LNCaP clone FGC (cell line): ENCODE measurements around the gene SLC41A1.

Experiments
- DNase-seq: peaks from one replicate; pipeline ENCODE4 v3.0.0-alpha.2; 2011; ENCODE audit warnings: low read depth
- H3K4me3 ChIP-seq: 2 replicates; pipeline ENCODE4 v1.5.1; 2011; ENCODE audit warnings: mild to moderate bottlenecking, low read depth, low read length, control low read depth
- TF ChIP-seq, protein P1 (sequence below): IDR thresholded peaks from 2 replicates; pipeline ENCODE4 v1.5.1; 2012; ENCODE audit warnings: mild to moderate bottlenecking; ENCODE audit not compliant: control insufficient read depth, insufficient read depth; ENCODE audit errors: extremely low read depth

The SLC41A1 gene

DNA sequence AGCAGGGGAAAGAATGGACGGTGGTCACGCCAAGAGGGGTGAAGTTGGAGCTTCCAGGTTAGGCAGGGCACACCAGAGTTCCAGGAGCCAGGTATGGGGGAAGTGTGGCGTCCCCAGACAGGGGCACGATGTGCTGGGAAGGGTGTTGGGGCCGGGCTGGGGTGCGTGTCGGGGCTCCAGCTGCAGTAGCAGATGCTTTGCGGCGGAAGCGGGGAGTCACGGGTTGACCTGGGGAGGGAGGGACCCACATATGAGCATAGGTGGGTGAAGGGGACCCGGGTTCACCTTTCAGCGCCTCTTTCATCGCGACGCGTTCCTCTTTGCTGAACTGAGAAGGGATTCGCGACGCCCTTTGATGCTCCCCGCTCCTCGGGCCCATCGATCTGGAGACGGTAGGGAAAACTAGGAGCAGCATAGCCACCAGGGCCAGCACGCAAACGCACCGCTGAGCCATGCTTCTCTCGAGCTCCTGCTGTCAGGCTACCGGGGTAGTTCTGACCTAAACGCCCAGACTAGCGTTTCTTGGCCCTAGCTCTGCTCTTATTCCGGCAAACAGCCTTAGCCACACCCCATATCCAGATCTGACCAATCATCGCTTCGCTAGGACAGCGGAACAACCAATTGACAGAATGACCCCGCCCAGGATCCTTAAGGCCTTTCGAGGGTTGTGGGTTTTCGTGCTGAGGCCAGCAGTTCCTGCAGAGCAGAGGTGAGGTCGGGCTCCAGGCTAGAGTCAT lies 36.8 kb upstream of the SLC41A1 start, which contains the start of gene PM20D1:
Gene PM20D1, minus strand, starts transcription at position 514 of the 737 bp plus-strand sequence. Its CDS starts 60 bp downstream, at position 454.
- no peak within 1 kb of the TSS for H3K4me3 ChIP-seq
- DNase-seq: no peak
- TF ChIP-seq, protein P1, sequence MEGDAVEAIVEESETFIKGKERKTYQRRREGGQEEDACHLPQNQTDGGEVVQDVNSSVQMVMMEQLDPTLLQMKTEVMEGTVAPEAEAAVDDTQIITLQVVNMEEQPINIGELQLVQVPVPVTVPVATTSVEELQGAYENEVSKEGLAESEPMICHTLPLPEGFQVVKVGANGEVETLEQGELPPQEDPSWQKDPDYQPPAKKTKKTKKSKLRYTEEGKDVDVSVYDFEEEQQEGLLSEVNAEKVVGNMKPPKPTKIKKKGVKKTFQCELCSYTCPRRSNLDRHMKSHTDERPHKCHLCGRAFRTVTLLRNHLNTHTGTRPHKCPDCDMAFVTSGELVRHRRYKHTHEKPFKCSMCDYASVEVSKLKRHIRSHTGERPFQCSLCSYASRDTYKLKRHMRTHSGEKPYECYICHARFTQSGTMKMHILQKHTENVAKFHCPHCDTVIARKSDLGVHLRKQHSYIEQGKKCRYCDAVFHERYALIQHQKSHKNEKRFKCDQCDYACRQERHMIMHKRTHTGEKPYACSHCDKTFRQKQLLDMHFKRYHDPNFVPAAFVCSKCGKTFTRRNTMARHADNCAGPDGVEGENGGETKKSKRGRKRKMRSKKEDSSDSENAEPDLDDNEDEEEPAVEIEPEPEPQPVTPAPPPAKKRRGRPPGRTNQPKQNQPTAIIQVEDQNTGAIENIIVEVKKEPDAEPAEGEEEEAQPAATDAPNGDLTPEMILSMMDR: no peak

DNA sequence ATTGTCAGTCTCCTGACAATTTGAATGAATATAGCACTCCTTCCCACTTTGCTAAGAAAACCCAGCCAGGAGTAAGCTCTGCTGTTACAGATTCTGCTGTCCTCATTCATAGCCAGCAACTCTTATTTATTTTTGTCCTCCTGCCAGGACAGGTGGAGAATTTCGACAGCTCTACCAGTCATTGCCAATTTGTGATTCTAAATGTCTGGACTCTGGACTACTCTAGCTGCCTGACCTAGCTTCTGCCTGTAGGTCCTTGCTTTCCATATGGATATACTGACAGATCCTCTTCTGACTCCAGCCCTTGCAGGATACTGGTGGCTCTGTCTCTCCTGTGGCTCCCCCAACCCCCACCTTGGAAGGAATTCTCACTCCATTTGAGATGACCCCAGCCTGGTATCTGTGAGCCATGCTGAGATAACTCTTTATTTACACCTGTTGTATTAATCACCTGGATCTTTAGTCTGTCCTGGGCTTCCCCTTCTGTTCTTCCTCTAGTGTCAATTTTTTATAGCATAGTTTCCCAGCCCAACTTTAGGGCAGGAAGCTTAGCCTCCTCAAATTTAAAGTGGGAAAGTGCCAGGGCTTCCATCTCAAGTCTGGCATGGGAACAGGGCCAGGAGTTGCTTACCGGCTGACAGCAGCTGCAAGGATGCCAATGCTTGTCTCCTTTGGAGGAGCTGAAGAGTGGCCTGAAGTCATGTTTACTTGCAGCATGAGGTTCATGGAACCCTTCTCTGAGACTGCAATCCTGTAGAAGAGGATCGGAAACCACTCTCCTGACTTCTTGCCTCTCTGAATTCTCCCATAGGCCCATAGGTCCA lies 30.2 kb upstream of the SLC41A1 start:
- TF ChIP-seq, protein P1: no peak
- no peak overlapping the region for H3K4me3 ChIP-seq
- peak; percentile 67 for DNase-seq

DNA sequence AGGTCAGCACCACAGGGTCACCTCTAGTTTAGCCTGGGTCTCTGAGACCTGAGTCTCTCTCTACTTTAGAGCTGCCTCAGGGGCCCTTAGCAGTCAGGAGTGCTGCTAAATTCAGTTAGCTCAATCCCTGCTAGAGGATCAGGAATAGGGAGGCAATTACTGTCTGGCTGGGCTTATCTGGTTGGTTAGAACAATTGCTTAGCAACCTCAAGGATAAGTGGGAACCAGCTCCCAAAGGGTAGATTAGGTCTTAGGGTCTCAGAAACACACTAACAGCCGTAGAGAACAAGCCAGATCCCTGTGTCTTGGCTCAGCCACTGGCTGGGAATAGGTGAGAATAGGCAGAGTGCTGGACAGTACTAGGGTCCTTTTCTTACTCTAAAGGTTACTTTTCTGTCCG lies 29.2 kb upstream of the SLC41A1 start:
- no peak overlapping the region for H3K4me3 ChIP-seq
- TF ChIP-seq, protein P1: no peak
- DNase-seq: no peak

DNA sequence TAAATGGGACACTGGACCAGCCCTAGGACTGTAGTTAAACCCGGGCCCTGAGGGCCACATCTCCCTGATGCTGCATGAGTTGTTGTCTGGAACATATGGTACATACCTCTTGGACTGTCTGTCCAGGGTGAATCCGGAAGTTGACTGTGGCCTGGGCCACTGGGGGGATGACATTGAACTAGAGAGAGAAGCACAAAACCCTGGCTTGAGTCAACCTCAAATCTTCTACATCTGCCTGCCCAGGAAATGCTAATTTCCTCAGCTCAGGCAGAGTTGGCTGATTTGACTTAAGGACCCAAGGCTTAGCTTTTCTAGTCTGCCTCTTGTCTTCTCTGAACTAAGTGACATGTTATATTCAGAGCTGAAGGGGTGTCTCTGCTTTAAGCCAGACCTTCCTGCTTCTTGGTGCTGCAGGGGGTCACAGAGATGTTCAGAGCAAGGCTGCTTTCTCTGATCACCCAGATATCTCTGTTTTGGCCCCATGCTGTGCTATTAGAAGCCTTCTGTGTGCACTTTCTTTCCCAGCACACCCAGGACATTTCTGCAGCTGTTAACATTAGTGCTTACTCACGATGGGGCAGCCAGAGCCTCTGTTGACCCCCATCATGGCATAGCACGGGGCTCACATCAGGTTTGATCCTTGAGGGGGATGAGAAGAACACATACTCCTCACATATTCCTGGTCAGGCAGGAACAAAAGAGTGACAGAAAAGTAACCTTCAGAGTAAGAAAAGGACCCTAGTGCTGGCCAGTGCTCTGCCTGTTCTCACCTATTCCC lies 27.3 kb upstream of the SLC41A1 start:
- H3K4me3 ChIP-seq: no peak overlapping the region
- DNase-seq: no peak
- TF ChIP-seq, protein P1: no peak

DNA sequence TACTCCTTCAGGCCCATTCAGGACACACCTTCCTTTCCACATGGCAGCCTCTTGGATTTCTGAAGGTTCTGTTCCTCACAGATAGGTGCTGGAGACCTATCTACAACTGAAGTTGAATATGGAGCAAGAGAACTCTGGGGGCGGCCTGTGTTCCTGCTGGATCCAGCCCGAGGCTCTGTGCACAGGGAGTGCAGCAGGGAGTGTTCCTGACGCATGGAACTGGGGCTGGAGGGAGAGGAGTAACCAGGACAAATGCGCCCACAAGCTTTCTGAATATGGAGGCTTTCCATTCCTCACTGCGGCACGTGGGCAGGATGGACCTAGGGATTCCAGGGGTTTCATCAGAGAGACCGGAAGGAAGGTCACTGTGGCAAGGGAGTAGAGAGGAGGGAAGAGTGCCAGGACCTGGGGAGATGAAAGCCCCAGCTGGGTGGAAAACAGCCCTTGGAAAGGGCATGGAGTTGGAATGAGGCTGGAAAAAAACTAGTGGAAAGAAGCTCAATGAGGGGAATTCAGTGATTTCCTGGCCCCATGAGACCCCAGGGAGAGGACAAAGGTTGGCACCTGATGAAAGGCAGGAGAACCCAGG lies 24.5 kb upstream of the SLC41A1 start:
- no peak overlapping the region for H3K4me3 ChIP-seq
- DNase-seq: no peak
- TF ChIP-seq, protein P1: no peak

DNA sequence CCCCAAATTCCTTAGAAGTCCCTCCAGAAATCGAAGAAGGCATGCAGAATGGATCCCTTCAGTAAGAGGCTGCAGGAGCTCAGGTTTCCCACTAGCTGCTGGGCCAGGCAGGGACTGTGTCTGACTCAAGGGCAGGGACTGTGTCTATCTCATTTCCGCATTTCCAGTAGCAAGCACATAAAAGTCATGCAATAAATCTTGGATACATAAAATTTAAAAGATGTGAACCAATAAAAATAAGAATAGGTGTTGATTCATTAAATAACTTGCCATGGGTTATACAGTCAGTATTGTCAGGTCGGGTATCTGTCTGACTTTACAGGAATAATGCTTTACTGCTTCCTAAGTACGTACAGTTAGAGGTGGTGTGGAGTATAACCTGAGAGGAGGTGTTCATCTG lies 21.8 kb upstream of the SLC41A1 start:
- DNase-seq: peak; percentile 43
- TF ChIP-seq, protein P1: no peak
- H3K4me3 ChIP-seq: no peak overlapping the region
